H54 (cell line): ENCODE data around the gene SLC35F3.
A peak's percentile ranks its signal among the peaks of the same experiment; 100 is the strongest.
"Not testable (repeated sequence)": the region's sequence is repeated elsewhere in the genome, so short reads cannot be mapped to it uniquely, and the experiment has no call there.

Experiments used
- DNase-seq: peaks from one replicate; pipeline ENCODE4 v3.0.0; 2011; ENCODE audit warnings: low spot score, mixed read lengths; ENCODE audit not compliant: insufficient read length
- FAIRE-seq: peaks from 3 replicates; lab custom pipeline; 2011; peaks lifted over from hg19 to GRCh38; lab: Jason Lieb, UNC
- POLR2A ChIP-seq: IDR thresholded peaks from 2 replicates; pipeline ENCODE4 v1.6.1; 2011; ENCODE audit warnings: low read depth, mild to moderate bottlenecking, low read length

Gene SLC35F3

DNA sequence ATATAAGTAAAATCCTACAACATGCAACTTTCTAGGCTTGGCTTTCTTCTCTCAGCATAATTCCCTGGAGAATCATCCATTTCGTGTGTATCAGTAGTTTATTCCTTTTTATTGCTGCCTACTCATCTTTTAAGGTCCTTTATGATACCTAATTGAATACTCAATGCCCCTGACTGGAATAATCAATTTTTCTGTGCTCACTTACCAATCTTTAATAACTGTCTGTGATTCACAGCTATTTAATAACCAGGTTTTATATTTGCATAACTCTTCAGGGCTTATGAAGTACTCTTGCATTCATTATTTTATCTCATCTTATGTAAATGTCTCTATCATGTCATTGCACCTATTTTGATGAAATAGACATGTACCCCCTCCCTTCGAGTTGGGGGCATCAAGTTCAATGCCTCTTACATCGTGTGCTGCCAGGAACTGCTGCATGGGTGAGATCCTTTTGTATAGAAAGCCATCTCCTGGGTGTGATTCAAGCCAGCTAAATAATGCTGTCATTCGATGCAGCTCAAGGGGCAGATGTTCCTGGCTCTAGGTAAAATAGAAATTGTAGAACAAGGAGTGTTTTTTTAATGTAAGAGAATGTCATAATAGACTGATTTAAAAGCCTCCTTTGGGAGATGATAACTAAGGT, 222.7 kb downstream of the SLC35F3 start:
- FAIRE-seq (no peak), DNase-seq (no peak)
- TF ChIP-seq POLR2A = no peak

DNA sequence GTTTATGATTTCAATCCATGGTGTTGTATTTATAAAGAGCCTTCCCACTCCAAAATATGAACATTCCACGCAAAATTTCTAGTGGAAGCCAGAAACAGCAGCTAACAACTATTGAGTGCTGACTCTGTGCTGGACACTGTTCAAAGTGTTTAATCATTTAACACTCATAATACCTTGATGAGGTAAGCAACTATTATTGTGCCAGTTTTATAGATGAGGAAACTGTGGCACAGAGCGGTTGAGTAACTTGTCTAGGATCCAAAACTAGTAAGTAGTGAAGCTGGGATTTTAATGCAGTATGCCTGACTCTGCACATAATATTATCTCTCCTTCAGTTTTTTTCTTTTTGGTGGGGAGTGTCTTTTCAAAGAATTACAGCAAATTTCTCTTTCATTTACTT, 228.3 kb downstream of the SLC35F3 start:
- no peak for DNase-seq
- no peak for TF ChIP-seq POLR2A
- FAIRE-seq = no peak

DNA sequence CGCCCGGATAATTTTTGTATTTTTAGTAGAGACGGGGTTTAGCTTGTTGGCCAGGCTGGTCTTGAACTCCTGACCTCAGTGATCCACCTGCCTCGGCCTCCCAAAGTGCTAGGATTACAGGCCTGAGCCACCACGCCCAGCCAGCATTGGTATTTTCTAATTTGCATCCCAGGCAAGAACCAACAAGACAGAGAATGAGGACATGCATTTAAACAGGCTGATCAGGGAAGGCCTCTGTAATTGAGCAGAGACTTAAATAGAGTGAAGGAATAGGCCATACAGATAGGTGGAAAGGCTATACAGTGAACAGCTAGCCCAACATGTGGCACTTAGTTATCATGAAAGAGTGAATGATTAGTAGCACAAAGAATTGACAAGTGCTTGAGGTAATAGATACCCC, 230.4 kb downstream of the SLC35F3 start:
- DNase-seq (no peak), FAIRE-seq (no peak)
- no peak for TF ChIP-seq POLR2A

DNA sequence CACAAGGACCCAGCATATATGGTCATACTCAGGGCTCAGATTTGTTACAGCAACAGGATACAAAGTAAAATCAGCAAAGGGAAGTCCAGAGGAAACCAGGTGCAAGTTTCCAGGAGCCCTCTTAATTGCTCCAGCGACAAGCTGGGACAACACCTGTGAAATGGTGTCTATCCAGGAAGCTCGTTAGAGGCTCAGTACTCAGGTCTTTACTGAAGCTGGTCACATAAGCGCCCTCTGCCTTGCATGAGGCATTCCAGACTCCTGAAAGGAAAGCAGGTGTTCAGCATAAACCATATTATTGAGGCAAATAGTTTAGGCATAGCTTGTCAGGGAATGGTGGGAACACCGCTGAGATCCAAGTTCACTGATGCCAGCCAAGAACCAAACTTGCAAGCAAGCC, 231.0 kb downstream of the SLC35F3 start:
- no peak for TF ChIP-seq POLR2A
- FAIRE-seq (no peak), DNase-seq (no peak)

DNA sequence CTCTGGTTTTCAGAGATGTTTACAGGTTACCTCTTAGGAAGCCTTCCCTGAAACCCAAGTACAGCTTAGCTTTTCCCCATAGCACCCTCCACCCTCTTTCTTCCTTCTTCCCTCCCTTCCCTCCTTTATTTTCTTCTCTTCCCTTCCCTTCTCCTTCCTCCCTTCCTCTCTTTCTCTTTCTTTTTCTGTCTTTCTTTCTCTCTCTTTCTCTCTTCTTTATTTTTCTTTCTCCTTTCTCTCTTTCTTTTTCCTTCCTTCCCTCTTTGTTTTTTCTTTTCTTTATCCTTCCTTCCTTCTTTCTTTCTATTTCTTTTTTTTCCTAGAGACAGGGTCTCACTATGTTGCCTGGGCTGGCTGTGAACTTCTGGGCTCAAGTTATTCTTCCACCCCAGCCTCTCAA, 231.6 kb downstream of the SLC35F3 start:
- no peak for TF ChIP-seq POLR2A
- DNase-seq (no peak), FAIRE-seq (no peak)

DNA sequence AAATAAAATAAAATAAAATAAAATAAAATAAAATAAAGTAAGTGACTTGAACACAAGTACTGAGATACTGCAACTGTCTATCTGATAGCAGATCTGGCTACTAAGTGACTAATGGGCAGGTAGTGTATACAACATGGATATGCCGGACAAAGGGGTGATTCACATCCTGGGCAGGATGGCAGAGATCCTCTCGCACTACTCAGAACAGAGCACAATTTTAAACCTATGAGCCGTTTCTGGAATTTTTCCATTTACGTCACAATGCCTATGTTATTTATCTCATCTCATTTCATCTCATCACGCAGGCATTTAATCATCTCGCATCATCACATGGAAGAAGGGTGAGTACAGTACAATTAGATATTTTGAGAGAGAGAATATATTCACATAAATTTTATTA, 235.5 kb downstream of the SLC35F3 start:
- peak; percentile 33 for DNase-seq
- peak; percentile 33 for FAIRE-seq
- no peak for TF ChIP-seq POLR2A

DNA sequence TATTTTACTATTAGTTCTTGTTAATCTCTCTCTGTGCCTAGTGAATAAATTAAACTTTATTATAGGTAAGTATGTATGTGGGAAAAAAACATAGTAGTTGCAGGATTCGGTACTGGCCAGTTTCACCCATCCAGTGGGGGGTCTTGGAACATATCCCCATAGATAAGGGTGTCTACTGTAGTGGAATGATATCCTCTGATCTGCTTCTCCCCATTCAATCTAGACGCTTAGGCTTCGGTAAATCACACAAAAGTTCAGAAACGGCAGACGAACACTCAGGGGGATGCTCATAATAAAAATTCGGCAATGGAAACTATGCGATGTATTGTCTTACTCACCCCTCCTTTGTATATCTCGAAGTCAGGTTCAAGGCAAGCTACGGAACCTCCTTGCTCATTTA, 235.9 kb downstream of the SLC35F3 start:
- DNase-seq = no peak
- TF ChIP-seq POLR2A = no peak
- no peak for FAIRE-seq

DNA sequence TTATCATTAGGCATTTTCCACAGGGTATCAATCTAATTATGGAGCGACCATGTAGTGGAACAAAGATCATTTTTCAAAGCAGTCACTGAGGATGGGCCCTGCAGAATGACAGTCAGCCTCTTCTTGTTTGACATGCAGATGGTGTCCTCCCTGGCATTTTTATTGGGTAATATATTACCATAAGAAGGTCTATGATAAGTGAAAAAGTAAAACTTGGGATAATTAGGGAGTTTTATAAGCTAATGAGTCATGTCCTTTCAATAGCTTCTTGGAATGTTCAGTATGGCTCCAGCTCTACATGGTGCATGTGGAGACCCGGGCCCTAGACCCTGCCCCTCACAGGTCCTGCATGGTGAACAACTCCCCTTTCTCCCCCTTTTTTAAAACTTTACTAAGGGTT, 236.5 kb downstream of the SLC35F3 start:
- FAIRE-seq (no peak), DNase-seq (no peak)
- TF ChIP-seq POLR2A = no peak

DNA sequence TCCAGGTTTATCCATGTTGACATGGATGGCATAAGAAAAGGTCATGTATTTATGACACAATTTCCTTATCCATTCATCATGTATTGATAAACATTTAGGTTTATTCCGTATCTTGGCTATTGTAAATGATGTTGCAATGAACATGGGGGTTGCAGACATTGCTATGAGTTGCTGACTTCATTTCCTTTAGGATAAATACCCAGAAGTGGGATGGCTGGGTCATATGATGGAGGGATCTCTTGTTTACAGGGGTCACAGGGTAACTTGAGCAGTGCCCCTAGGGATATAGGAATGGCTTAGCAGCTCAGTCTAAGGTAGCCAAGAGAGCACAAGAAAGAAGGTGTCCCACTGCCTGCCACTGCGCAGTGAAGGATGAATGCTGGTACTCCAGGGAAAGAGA, 239.2 kb downstream of the SLC35F3 start:
- no peak for FAIRE-seq
- no peak for TF ChIP-seq POLR2A
- no peak for DNase-seq

DNA sequence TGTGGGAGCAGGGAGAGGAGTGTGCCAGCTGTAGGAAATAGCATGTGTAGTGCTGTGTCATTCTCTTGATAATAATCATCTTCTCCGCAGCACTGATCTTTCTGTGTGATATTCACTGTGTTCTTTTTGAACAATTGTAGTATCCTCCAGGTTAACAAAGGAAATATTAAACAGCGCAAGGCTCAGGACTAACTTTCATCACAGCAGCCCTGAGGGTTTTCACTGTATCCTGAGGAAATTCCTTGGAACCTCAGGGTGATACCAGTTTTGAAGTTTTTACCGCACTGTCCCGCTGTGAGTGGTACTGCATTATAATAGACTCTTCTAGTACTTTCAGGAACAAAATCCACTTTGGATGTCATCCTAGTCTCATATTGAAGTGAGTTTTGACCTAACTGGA, 240.4 kb downstream of the SLC35F3 start:
- no peak for FAIRE-seq
- no peak for TF ChIP-seq POLR2A
- DNase-seq = no peak

DNA sequence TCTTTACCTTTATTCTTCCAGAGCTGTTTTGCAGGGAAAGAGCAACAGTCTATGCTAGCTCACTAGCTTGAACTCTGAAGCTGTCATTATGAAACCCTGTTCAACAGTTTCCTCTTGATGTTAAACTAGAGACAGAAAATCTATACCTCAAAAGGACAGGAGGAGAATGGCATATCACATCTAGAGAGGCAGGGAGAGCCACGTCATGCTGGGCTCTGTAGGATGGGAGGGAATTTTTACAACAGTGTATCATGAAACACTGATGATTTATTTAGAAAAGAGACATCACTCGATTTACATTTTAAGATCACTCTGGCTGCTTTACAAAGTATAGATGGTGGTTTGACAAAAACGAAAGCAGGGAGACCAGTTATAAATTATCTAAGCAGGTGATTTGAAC, 243.9 kb downstream of the SLC35F3 start:
- no peak for FAIRE-seq
- TF ChIP-seq POLR2A = no peak
- DNase-seq = no peak

DNA sequence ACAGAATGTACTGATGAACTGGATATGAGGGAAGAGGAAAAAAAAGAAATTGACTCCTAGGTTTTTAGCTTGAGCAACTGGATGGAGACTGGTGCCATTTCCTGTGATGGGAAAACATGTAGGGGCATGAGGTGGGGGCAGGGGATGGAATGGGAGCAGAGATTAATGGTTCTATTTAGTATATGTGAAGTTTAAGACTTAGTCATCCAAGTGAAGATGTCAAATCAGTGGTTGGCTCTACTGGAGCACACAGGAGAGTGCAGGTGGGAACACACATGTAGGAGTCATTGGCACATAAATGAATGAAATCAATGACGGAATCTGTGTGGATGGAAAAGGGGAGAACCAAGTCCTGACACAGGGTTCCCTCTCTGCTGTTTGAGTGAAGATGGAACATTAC, 244.3 kb downstream of the SLC35F3 start:
- no peak for TF ChIP-seq POLR2A
- FAIRE-seq (no peak), DNase-seq (no peak)

DNA sequence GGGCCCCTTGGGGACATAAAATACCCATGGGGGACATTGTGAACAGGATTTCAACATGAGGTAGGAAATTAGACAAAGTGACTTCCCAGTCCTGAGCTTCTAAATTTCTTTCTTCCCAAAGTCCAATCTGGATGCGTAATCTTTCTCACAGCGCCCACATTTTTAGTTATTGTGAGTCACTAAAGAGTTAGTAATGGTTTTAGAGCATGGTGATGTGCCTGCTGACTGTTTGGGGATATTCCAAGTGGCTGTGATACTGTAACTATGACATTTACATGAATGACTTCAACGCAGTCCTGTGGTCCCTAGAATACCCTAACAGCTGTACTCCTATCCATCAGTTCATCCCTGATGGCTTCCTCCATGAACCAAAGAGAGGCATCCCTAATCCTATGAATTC, 244.7 kb downstream of the SLC35F3 start:
- FAIRE-seq = peak; percentile 27
- DNase-seq = peak; percentile 28
- no peak for TF ChIP-seq POLR2A

DNA sequence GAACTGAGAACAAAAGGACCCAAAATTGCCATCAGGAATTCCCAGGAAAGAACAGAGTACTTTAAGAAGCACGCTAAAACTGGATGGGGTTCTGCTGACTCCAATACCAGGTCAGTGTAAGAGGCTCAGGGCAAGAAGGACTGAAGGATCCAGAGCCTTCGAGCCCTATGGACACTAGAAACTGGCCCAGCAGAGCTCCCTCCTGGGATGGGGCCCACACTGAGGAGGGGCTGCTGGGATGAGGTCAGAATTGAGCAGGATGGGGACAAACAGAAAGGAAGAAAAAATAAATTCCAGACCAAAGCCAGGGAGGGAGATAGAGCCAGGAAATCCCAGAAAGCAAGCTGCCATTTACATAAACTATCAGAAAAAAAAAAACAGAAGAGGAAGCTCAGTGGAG, 246.4 kb downstream of the SLC35F3 start:
- no peak for TF ChIP-seq POLR2A
- DNase-seq = no peak
- FAIRE-seq = no peak

DNA sequence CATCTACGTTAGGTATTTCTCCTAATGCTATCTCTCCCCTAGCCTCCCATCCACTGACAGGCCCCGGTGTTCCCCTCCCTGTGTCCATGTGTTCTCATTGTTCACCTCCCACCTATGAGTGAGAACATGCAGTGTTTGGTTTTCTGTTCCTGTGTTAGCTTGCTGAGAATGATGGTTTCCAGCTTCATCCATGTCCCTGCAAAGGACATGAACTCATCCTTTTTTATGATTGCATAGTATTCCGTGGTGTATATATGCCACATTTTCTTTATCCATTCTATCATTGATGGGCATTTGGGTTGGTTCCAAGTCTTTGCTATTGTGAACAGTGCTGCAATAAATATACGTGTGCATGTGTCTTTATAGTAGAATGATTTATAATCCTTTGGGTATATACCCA, 247.9 kb downstream of the SLC35F3 start:
- DNase-seq, FAIRE-seq: not testable (repeated sequence)

DNA sequence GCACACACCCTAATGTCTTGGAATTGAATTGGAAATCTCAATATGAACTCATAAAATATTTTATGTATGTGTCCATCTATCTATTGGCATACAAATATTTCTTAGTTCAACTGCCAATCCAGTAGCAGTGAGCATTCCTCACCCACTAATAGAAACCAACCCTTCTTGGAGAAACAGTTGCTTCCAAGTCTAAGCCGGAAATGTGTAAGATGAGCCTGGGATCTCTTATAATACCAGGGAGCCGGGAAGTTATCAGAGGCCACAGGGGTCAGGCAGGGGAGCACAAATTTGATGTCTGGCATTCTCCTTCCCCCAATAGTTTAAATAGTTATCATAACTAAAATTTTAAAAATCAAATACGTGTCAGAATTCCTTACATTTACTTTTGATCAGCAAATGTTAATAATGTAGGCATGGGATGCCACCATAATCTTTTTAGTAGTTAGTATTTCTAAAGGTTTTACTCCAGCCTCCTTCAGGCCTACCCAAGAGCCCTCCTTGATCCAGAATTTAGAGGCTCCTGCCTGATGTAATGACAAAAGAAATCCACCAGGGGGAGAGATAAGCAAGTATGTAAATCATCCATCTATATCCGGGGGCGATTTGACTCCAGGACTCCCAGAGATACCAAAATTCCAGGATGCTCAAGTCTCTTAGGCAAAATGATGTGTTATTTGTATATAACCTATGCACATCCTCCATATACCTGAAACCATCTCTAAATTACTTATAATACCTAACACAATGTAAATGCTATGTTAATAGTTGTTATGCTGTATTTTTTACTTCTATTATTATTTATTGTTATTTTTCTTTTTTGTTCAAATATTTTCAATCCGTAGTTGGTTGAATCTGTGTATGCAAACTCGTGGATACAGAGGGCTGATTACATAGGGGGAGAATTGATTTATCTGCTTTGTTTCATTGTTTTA, 250.1 kb downstream of the SLC35F3 start:
- peak; percentile 41 for DNase-seq
- FAIRE-seq = peak; percentile 80
- no peak for TF ChIP-seq POLR2A
